Fibroblast of skin of back (primary cell): Measurements from ENCODE around the gene GM2A.
"Not testable (repeated sequence)": the region's sequence is repeated elsewhere in the genome, so short reads cannot be mapped to it uniquely, and the experiment has no call there.

Experiments used
- DNase-seq: peaks from one replicate; pipeline ENCODE4 v3.0.0-alpha.2; 2013

GM2A gene

DNA sequence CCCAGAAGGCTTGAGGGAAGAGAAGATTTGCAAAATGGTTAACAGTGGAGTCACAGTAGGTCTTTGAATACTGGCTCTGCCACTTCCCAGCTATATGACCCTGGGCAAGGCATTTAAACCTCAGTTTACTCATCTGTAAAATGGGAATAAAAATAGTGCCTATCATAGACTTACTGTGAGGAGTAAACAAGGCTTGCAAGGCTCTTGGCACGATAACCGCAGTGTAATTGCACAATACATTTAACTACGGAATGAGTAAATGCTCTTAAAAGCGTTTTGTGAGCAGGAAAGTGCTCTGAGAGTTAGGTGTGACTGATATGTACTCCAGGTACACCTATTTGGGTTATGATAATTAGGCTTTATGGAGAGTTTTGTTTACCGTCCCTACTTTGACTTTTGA lies 42.2 kb downstream of the GM2A start:
- no peak for DNase-seq

- DNase-seq: no peak
These were observed 42.9 kb downstream of the GM2A start for GRCh38 chr5:151295791-151296477.

DNA sequence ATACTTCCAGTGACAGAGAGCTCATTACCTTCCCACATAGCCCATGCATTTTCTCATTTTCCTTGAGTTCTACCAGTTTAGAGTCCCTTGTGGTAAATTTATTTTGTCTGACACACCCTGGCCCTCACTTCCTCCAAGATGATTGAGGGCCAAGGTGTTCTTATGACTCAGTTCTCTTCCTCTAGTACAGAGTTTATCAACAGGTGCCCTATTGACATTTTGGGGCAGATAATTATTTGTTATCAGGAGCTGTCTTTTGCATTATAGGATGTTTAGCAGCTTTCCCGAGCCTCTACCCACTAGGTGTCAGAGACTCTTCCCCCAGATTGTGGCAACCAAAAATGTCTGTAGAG lies 43.5 kb downstream of the GM2A start:
- DNase-seq: no peak

DNA sequence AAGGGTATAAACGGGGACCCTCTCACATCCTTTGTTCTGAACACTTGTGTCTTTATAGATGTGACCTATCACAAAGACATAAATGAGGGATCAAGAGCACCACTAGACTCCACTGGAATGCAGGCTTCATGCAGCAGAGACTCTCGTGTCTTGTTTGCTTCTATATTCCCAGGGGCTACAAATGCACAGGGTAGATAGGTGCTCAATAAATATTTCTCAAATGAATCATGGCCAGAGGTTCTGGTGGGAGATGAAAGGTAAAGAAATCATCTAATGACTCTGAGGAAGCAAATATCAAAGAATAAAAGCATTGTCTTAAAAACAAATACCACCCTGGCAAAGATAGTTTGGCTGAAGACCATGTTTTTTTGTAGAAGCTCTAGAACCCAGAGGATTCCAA lies 44.0 kb downstream of the GM2A start:
- DNase-seq: no peak

- peak; percentile 42 for DNase-seq
These were observed 45.3 kb downstream of the GM2A start for GRCh38 chr5:151298063-151298855.

DNA sequence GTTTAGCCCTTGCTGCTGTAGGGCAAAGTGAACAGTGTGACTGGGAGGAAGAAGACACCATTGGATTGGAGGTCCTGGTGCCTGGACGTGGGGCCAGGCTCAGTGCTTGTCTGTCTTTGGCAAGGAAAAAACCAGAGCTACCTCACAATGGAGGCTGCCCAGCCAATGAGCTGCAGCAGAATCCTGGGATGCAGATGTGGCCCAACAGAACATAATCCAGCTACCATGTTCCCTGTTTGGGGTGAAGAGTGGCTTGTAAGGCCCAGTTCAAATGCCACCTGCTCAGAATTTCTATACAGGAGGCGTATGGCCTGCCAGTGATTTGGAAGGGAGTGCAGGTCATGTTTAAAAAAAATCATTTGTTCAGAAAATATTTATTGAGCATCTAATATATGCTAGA lies 50.7 kb downstream of the GM2A start, which contains the start of gene SLC36A3:
Gene SLC36A3, minus strand, starts transcription at position 101 of the 400 bp plus-strand sequence. CDS start 412 bp downstream, outside the sequence.
- no peak for DNase-seq

GRCh38 chr5:151309266-151309665 lies 56.3 kb downstream of the GM2A start:
- DNase-seq: not testable (repeated sequence)

DNA sequence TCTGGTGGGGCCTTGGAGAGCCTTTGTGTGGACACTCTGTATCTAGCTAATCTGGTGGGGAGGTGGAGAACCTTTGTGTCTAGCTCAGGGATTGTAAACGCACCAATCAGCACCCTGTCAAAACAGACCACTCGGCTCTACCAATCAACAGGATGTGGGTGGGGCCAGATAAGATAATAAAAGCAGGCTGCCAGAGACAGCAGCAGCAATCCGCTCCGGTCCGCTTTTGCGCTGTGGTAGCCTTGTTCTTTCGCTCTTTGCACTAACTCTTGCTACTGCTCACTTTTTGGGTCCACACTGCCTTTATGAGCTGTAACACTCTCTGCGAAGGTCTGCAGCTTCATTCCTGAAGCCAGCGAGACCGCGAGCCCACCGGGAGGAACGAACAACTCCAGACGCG lies 56.8 kb downstream of the GM2A start:
- DNase-seq: not testable (repeated sequence)

GRCh38 chr5:151310932-151311331 lies 57.9 kb downstream of the GM2A start:
- no peak for DNase-seq

DNA sequence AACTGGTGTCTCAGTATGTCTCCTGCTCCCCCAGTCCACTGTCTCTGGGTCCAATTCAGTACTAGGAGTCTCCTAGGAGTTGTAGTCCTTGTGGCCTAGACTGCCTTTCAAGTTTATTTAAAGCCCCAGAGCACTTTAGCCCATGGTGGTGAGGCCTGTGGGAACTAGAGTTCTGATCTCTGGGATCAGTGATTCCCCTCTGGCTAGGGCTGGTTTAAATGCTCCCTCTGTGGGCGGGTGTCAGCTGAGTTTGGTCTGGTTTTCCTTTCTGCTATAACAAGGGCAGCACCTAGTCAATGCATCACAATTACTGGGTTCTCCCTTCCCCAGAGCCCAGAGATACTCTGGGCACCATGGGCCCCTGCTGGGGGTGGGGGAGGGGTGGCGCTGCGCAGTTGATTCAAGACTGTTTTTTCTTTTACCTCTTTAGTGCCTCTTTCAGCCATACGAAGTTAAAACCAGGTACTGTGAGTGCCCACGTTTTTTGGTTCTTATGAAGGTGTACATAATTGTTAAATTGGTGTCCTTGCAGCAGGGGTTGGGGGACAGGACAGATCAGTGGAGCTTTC lies 59.9 kb downstream of the GM2A start:
- no peak for DNase-seq

DNA sequence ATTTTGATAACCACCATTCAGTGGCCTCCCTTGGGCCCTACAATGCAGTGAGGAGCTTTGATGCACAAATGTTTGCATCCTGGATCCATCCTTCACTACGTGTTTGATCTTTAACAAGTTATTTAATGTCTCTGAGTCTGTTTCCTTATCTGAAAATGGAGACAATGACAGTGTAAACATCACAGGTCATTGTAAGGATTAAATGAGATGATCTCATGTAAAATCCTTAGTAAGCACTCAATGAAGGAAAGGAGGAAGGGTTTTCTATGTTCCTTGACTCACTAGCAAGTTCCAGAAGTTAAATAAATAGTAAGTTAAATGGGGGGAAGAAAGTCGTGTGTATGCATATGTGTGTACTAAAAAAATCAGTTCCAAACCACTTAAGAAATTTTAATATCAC lies 60.4 kb downstream of the GM2A start:
- no peak for DNase-seq

GRCh38 chr5:151315998-151316597 lies 63.1 kb downstream of the GM2A start:
- DNase-seq: peak; percentile 65

DNA sequence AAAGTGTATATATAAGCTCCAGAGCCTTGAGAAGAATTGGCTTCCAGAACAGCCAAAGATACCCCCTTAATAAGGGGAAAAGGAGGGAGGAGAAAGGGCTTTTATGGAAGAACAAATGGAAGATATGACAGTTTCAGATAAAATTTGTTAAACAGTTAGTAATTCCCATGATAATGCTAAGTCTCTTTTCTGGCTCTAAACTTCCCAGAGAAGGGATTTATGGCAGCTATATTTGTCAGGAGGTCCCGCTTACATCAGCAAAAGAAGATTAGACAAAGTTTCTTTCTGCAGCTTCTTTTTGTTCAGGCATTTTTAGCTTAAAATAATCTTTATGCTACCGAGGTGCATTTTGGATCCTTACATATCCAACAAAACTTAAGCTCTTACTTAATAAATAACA lies 64.9 kb downstream of the GM2A start:
- DNase-seq: no peak

- DNase-seq: no peak
These were observed 66.1 kb downstream of the GM2A start for GRCh38 chr5:151318850-151319732.
